ENCODE data around the gene NEIL3. TPM values are rescaled to one million over a fixed set of nuclear protein-coding genes. Genes with fewer than 3 reads are reported as not detected.

The NEIL3 gene
- total and polyA plus RNA-seq, 9 of the 15 experiments (the other 6 are each of a cell fraction or from before 2014, with no cell fraction given): 2.7 to 23.3 (median 12.9) TPM

GRCh38 chr4:177401658-177402273, 92.1 kb downstream of the NEIL3 start:
- in situ Hi-C loops (cut with MboI): no loop called here
- Histone ChIP-seq H3K27me3 (ENCODE audit: control insufficient read depth in 2 of 2, insufficient read depth in 2 of 2, low read length in 2 of 2) (peaks cover 5 to 6% of the 10 kb centered on the region in 2 experiments; a peak in 1 of 5 replicates), H4K20me1 (replicated peaks; ENCODE audit: control insufficient read depth, insufficient read depth, low read length) (no peaks in the 10 kb centered on the region), H3K9me3 (replicated peaks; ENCODE audit: control insufficient read depth, insufficient read depth, low read depth, low read length) (no peaks in the 10 kb centered on the region), H3K4me3 (no peak overlapping the region), H3K79me2 (ENCODE audit: control insufficient read depth, insufficient read depth, low read length) (no peaks in the 10 kb centered on the region), H3K4me2 (ENCODE audit: insufficient read depth, low read length) (no peak overlapping the region), H3K9me1 (ENCODE audit: control insufficient read depth, insufficient read depth, low read length) (no peaks in the 10 kb centered on the region), H2AFZ (ENCODE audit: low read depth, low read length) (no peak overlapping the region), H3K27ac (ENCODE audit: extremely low read depth, low read depth, low read length) (no peak overlapping the region), H3K9ac (ENCODE audit: insufficient read depth in 1 of 2, low read depth in 2 of 2, low read length in 2 of 2) (no peak overlapping the region), H3K36me3 (ENCODE audit: control insufficient read depth, insufficient read depth, low read length) (no peaks in the 10 kb centered on the region), H3K4me1 (replicated peaks in 1 of 2; ENCODE audit: control insufficient read depth in 2 of 2, insufficient read depth in 2 of 2, low read length in 2 of 2) (no peaks in the 10 kb centered on the region)
- no peak for DNase-seq (ENCODE audit: extremely low read depth in 1 of 4, low spot score in 3 of 4)
- POLR2A ChIA-PET: no interaction called here
- 8% methylated on average over 5 of the region's 5 CpGs for WGBS (ENCODE audit: insufficient coverage, low coverage, missing lambda C conversion rate)
- intact Hi-C loops (cut with micrococcal nuclease): no loop called here
- CTCF ChIA-PET (ENCODE audit: low intra/inter-chr PET ratio): no interaction called here
- no peak for ATAC-seq
- FAIRE-seq: no peak
- BruUV-seq (replicated peaks): no TSS peak
- no peak for TF ChIP-seq ELK1 (CRISPR knock-in tag; IDR thresholded peaks at IDR 0.05)
- no peak for TF ChIP-seq HDAC2 (IDR thresholded peaks at IDR 0.05)
- TF ChIP-seq, protein P1, sequence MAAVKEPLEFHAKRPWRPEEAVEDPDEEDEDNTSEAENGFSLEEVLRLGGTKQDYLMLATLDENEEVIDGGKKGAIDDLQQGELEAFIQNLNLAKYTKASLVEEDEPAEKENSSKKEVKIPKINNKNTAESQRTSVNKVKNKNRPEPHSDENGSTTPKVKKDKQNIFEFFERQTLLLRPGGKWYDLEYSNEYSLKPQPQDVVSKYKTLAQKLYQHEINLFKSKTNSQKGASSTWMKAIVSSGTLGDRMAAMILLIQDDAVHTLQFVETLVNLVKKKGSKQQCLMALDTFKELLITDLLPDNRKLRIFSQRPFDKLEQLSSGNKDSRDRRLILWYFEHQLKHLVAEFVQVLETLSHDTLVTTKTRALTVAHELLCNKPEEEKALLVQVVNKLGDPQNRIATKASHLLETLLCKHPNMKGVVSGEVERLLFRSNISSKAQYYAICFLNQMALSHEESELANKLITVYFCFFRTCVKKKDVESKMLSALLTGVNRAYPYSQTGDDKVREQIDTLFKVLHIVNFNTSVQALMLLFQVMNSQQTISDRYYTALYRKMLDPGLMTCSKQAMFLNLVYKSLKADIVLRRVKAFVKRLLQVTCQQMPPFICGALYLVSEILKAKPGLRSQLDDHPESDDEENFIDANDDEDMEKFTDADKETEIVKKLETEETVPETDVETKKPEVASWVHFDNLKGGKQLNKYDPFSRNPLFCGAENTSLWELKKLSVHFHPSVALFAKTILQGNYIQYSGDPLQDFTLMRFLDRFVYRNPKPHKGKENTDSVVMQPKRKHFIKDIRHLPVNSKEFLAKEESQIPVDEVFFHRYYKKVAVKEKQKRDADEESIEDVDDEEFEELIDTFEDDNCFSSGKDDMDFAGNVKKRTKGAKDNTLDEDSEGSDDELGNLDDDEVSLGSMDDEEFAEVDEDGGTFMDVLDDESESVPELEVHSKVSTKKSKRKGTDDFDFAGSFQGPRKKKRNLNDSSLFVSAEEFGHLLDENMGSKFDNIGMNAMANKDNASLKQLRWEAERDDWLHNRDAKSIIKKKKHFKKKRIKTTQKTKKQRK (IDR thresholded peaks at IDR 0.05; ENCODE audit: borderline replicate concordance, low read depth, low read length): no peak
- no peak for TF ChIP-seq ETS2 (tag; IDR thresholded peaks at IDR 0.05; ENCODE audit: borderline replicate concordance, poor library complexity, severe bottlenecking)
- TF ChIP-seq, protein P2, sequence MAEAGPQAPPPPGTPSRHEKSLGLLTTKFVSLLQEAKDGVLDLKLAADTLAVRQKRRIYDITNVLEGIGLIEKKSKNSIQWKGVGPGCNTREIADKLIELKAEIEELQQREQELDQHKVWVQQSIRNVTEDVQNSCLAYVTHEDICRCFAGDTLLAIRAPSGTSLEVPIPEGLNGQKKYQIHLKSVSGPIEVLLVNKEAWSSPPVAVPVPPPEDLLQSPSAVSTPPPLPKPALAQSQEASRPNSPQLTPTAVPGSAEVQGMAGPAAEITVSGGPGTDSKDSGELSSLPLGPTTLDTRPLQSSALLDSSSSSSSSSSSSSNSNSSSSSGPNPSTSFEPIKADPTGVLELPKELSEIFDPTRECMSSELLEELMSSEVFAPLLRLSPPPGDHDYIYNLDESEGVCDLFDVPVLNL (CRISPR knock-in tag; IDR thresholded peaks at IDR 0.05; ENCODE audit: low read depth): no peak
